ENCODE results near the gene MEF2D.

MEF2D gene

GRCh38 chr1:156464825-156465452 lies 35.6 kb downstream of the MEF2D start:
- DNase-seq, result no peak

GRCh38 chr1:156464335-156464734 lies 36.2 kb downstream of the MEF2D start:
- no peak for DNase-seq

GRCh38 chr1:156463874-156464273 lies 36.7 kb downstream of the MEF2D start:
- DNase-seq, result no peak

- no peak for DNase-seq
Measured at GRCh38 chr1:156462954-156463795, 37.4 kb downstream of the MEF2D start.

GRCh38 chr1:156461781-156462647 lies 38.6 kb downstream of the MEF2D start:
- DNase-seq, result no peak

- DNase-seq, result no peak
Measured at GRCh38 chr1:156461109-156461508, 39.5 kb downstream of the MEF2D start.

- no peak for DNase-seq
Measured at GRCh38 chr1:156460525-156460924, 40.0 kb downstream of the MEF2D start.

- DNase-seq, result no peak
Measured at GRCh38 chr1:156458181-156458503, 42.4 kb downstream of the MEF2D start.

- DNase-seq, result peak; percentile 94 to 97
Measured at GRCh38 chr1:156456625-156457465, 43.7 kb downstream of the MEF2D start.

- DNase-seq, result no peak
Measured at GRCh38 chr1:156455362-156455761, 45.2 kb downstream of the MEF2D start.

GRCh38 chr1:156452907-156453306 lies 47.7 kb downstream of the MEF2D start:
- no peak for DNase-seq

- no peak for DNase-seq
Measured at GRCh38 chr1:156451505-156452160, 48.9 kb downstream of the MEF2D start.

GRCh38 chr1:156448134-156448967 lies 52.2 kb downstream of the MEF2D start:
- no peak for DNase-seq

GRCh38 chr1:156445789-156446263 lies 54.7 kb downstream of the MEF2D start:
- peak; percentile 73 to 75 for DNase-seq

GRCh38 chr1:156444407-156445001 lies 56.1 kb downstream of the MEF2D start:
- no peak for DNase-seq

- no peak for DNase-seq
Measured at GRCh38 chr1:156443286-156443685, 57.3 kb downstream of the MEF2D start.

- DNase-seq, result no peak
Measured at GRCh38 chr1:156440654-156441437, 59.7 kb downstream of the MEF2D start.

GRCh38 chr1:156439777-156440183 lies 60.8 kb downstream of the MEF2D start:
- DNase-seq, result no peak

GRCh38 chr1:156439036-156439776 lies 61.4 kb downstream of the MEF2D start:
- no peak for DNase-seq

All from stimulated activated CD4-positive, alpha-beta T cell treated with anti-CD3 and anti-CD28 coated beads, Interleukin-4, amount 100 ng/mL, for 4 hours (primary cell).